Endothelial cell of umbilical vein (primary cell): ENCODE data around the gene ST6GALNAC4. TPM values are rescaled to one million over a fixed set of nuclear protein-coding genes. Genes with fewer than 3 reads are reported as not detected.

Source experiments
- BruUV-seq: library from RNA; stranded (reverse); fragments of 400-500 nt; replicated peaks from 2 replicates; lab custom pipeline; 2021; lab: Mats Ljungman, UMichigan
- CTCF ChIA-PET: fragments of 300-600, 350-600 bp; sonication (Branson Sonifier 250); formaldehyde crosslinking; loops from one replicate; lab custom pipeline; 2021; ENCODE audit warnings: antibody characterized with exemption, inconsistent platforms; lab: Charles Lee
- POLR2A ChIA-PET: fragments of 300-600, 350-600 bp; sonication (Branson Sonifier 250); formaldehyde crosslinking; loops from one replicate; lab custom pipeline; 2021; ENCODE audit warnings: antibody characterized with exemption, inconsistent platforms; lab: Charles Lee
- DNase-seq: peaks from one replicate; pipeline ENCODE4 v3.0.0-alpha.2; 2011; ENCODE audit warnings: low read depth, low spot score
- FAIRE-seq: peaks from 2 replicates; lab custom pipeline; 2011; peaks lifted over from hg19 to GRCh38; lab: Jason Lieb, UNC
- H2AFZ ChIP-seq: 2 replicates; pipeline ENCODE4 v1.6.0; 2012; ENCODE audit warnings: low read depth, low read length, control low read depth, inconsistent platforms
- H3K27ac ChIP-seq: 2 replicates; pipeline ENCODE4 v1.5.1; 2011; ENCODE audit warnings: low read depth, mild to moderate bottlenecking, control low read depth, low read length, moderate library complexity; ENCODE audit not compliant: insufficient read depth
- H3K27me3 ChIP-seq, 2 experiments: 2 replicates each; pipeline versions ENCODE4 v1.6.0 to v1.6.1; 2011; ENCODE audit warnings: low read length in 2 of 2, mixed read lengths in 1 of 2; ENCODE audit not compliant: control insufficient read depth in 2 of 2, insufficient read depth in 2 of 2
- H3K36me3 ChIP-seq, 2 experiments: 2 replicates in 1 of 2; 3 replicates in 1 of 2; pipeline ENCODE4 v1.5.1; 2011; ENCODE audit warnings: low read length in 2 of 2, mild to moderate bottlenecking in 1 of 2, moderate library complexity in 1 of 2; ENCODE audit not compliant: control insufficient read depth in 2 of 2, insufficient read depth in 2 of 2; ENCODE audit errors: extremely low read depth in 1 of 2
- H3K4me1 ChIP-seq: 3 replicates; pipeline ENCODE4 v1.5.1; 2011; ENCODE audit warnings: mild to moderate bottlenecking, low read length; ENCODE audit not compliant: control insufficient read depth, insufficient read depth; ENCODE audit errors: extremely low read depth
- H3K4me2 ChIP-seq: 2 replicates; pipeline ENCODE4 v1.6.1; 2011; ENCODE audit warnings: low read length, control low read depth, mixed read lengths; ENCODE audit not compliant: insufficient read depth
- H3K4me3 ChIP-seq, 3 experiments: fragments of 200-600 bp in 1 of 3; sonication (generic), shearing (Covaris generic) in 1 of 3; replicated peaks in 1 of 3; 2 replicates each; pipeline ENCODE4 v1.5.1; 2011 to 2016; ENCODE audit warnings: control low read depth in 3 of 3, low read length in 3 of 3, mild to moderate bottlenecking in 2 of 3, inconsistent platforms in 1 of 3, low read depth in 1 of 3, moderate library complexity in 1 of 3; ENCODE audit not compliant: insufficient read depth in 1 of 3
- H3K79me2 ChIP-seq: 2 replicates; pipeline ENCODE4 v1.6.0; 2012; ENCODE audit warnings: low read length, inconsistent platforms; ENCODE audit not compliant: control insufficient read depth, insufficient read depth
- H3K9ac ChIP-seq: replicated peaks from 2 replicates; pipeline ENCODE3; 2011; ENCODE audit warnings: low read length, control low read depth; ENCODE audit not compliant: insufficient read depth; ENCODE audit errors: extremely low read depth
- H3K9me1 ChIP-seq: replicated peaks from 3 replicates; pipeline ENCODE4 v1.6.0; 2011; ENCODE audit warnings: mild to moderate bottlenecking, low read length; ENCODE audit not compliant: control insufficient read depth, insufficient read depth; ENCODE audit errors: extremely low read depth
- H3K9me3 ChIP-seq: replicated peaks from 2 replicates; pipeline ENCODE4 v1.5.1; 2012; ENCODE audit warnings: low read length, inconsistent platforms; ENCODE audit not compliant: control insufficient read depth, insufficient read depth
- H4K20me1 ChIP-seq: replicated peaks from 2 replicates; pipeline ENCODE3; 2011; ENCODE audit warnings: mild to moderate bottlenecking, low read length; ENCODE audit not compliant: control insufficient read depth, insufficient read depth; ENCODE audit errors: extremely low read depth
- EZH2 ChIP-seq: IDR thresholded peaks from 2 replicates; pipeline ENCODE4 v1.6.1; 2012; ENCODE audit warnings: borderline replicate concordance, low read depth, mild to moderate bottlenecking, moderate library complexity, low read length, inconsistent platforms; ENCODE audit not compliant: severe bottlenecking
- FOS ChIP-seq: IDR thresholded peaks from 2 replicates; pipeline ENCODE4 v1.6.1; 2011; ENCODE audit warnings: mild to moderate bottlenecking, low read length, moderate library complexity, borderline replicate concordance; ENCODE audit not compliant: insufficient read depth
- GATA2 ChIP-seq: IDR thresholded peaks from 2 replicates; pipeline ENCODE4 v1.7.0; 2011; ENCODE audit warnings: low read depth, mild to moderate bottlenecking, moderate library complexity, mixed read lengths, low read length; ENCODE audit not compliant: insufficient read length, insufficient read depth
- JUN ChIP-seq: IDR thresholded peaks from 2 replicates; pipeline ENCODE4 v1.6.1; 2011; ENCODE audit warnings: borderline replicate concordance, low read depth; ENCODE audit not compliant: insufficient read length, insufficient read depth
- MYC ChIP-seq: IDR thresholded peaks from one replicate; pipeline ENCODE4 v1.6.1; 2011; ENCODE audit warnings: mild to moderate bottlenecking, low read depth, low read length
- POLR2A ChIP-seq: IDR thresholded peaks from 2 replicates; pipeline ENCODE4 v1.6.1; 2012; ENCODE audit warnings: low read depth, mild to moderate bottlenecking, control low read depth, low read length
- POLR2AphosphoS5 ChIP-seq: IDR thresholded peaks from 2 replicates; pipeline ENCODE4 v1.6.1; 2012; ENCODE audit warnings: low read depth, mild to moderate bottlenecking, control low read depth, low read length, moderate library complexity; ENCODE audit not compliant: insufficient read depth
- dilution Hi-C: fragments of 300-500 bp; cut with MboI; formaldehyde crosslinking; loops from one replicate; pipeline ENCODE4 v1.15.0; 2019; ENCODE audit warnings: low sequenced_read_pairs; ENCODE audit not compliant: extremely low pct_ligation_motif_present
- intact Hi-C: fragments of 100-400 bp; cut with micrococcal nuclease; formaldehyde crosslinking; loops from one replicate; pipeline ENCODE4 v1.10.0; 2022
- polyA plus RNA-seq, 4 experiments: library from polyadenylated mRNA; depleted of rRNA in 3 of 4; stranded (reverse) in 3 of 4; unstranded in 1 of 4; fragments of >200 nt; gene quantifications; 2 replicates each; pipeline versions ENCODE4 v1.2.1 to v1.2.3, GENCODE V29; 2011 to 2012; ENCODE audit warnings: missing spikeins in 1 of 4
- total RNA-seq: library from RNA; stranded (reverse); gene quantifications from 2 replicates; pipeline ENCODE4 v1.2.3, GENCODE V29; 2021
- TF ChIP-seq, protein P1 (sequence below): IDR thresholded peaks from 2 replicates; pipeline ENCODE4 v1.6.1; 2011; ENCODE audit not compliant: insufficient read depth, insufficient read length
- TF ChIP-seq, protein P2 (sequence below), 2 donors: IDR thresholded peaks; 1 replicate in 1 of 2; 2 replicates in 1 of 2; pipeline ENCODE4 v1.5.1; 2011; ENCODE audit warnings: low read length in 2 of 2, mild to moderate bottlenecking in 2 of 2, moderate library complexity in 2 of 2, control low read depth in 1 of 2, inconsistent platforms in 1 of 2, low read depth in 1 of 2; ENCODE audit not compliant: insufficient read depth in 1 of 2; ENCODE audit errors: extremely low read depth in 1 of 2

Gene ST6GALNAC4
- total and polyA plus RNA-seq, 2 donors (not counting 3 experiments of a cell fraction or from before 2014, with no cell fraction given): 45.9 to 85.3 TPM

DNA sequence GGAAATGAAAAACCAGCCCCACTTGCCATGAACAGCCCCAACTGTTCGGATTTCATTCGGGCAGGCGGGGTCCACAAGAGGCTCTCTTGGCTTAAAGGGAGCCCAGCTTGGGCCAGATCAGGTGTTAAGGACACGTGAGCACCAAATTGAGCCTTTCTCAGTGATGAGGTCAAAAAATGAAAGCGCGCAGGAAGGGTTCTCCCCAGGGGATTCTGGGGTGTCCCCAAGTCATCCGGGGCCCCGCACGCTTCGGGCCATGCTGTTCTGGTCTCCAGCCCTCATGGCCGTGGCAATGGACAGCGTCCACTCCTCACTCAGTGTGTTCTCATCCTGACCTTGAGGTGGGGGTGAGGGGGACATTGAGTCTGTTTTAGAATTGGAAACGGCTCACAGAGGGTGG is 50.3 kb downstream of the ST6GALNAC4 start:
- Histone ChIP-seq H3K9ac (no peak overlapping the region), H3K4me2 (no peak overlapping the region), H3K4me3 (no peak overlapping the region), H3K9me3 (no peaks in the 10 kb centered on the region), H3K27me3 (no peaks in the 10 kb centered on the region), H3K36me3 (peaks cover 0 to 10% of the 10 kb centered on the region in 2 experiments), H4K20me1 (no peaks in the 10 kb centered on the region), H3K79me2 (no peaks in the 10 kb centered on the region), H3K4me1 (peaks cover 31% of the 10 kb centered on the region), H2AFZ (no peak overlapping the region), H3K9me1 (no peaks in the 10 kb centered on the region), H3K27ac (no peak overlapping the region)
- CTCF ChIA-PET: interaction anchor here (3.5 to 4.5 kb wide), 2 partner anchors 12 kb away, joined by 12 to 101 read pairs; partner anchors contain the start of gene ENG
- TF ChIP-seq GATA2 (no peak), MYC (no peak), EZH2 (no peak), JUN (no peak), POLR2A (no peak), POLR2AphosphoS5 (no peak), FOS (no peak)
- TF ChIP-seq, protein P1, sequence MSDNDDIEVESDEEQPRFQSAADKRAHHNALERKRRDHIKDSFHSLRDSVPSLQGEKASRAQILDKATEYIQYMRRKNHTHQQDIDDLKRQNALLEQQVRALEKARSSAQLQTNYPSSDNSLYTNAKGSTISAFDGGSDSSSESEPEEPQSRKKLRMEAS: no peak
- TF ChIP-seq, protein P2, sequence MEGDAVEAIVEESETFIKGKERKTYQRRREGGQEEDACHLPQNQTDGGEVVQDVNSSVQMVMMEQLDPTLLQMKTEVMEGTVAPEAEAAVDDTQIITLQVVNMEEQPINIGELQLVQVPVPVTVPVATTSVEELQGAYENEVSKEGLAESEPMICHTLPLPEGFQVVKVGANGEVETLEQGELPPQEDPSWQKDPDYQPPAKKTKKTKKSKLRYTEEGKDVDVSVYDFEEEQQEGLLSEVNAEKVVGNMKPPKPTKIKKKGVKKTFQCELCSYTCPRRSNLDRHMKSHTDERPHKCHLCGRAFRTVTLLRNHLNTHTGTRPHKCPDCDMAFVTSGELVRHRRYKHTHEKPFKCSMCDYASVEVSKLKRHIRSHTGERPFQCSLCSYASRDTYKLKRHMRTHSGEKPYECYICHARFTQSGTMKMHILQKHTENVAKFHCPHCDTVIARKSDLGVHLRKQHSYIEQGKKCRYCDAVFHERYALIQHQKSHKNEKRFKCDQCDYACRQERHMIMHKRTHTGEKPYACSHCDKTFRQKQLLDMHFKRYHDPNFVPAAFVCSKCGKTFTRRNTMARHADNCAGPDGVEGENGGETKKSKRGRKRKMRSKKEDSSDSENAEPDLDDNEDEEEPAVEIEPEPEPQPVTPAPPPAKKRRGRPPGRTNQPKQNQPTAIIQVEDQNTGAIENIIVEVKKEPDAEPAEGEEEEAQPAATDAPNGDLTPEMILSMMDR (IDR thresholded peaks at IDR 0.05; ENCODE audit: extremely low read depth in 1 of 2, insufficient read depth in 1 of 2, low read depth in 1 of 2, low read length in 2 of 2): no peak
- POLR2A ChIA-PET: no interaction called here
- DNase-seq (no peak), FAIRE-seq (no peak)
- TSS peak; percentile 35 for BruUV-seq
- dilution Hi-C loops (no loop called here), intact Hi-C loops (loop anchor here (5.0 kb wide), 1 partner anchor 274 kb away; no protein-coding TSS in a partner anchor)
